NCI-H187 (cell line): ENCODE data around the gene ENPP1.

Experiments used
- DNase-seq, 2 experiments: peaks; one replicate each; lab custom pipeline; 2025; lab: John Stamatoyannopoulos, UW

Gene ENPP1

DNA sequence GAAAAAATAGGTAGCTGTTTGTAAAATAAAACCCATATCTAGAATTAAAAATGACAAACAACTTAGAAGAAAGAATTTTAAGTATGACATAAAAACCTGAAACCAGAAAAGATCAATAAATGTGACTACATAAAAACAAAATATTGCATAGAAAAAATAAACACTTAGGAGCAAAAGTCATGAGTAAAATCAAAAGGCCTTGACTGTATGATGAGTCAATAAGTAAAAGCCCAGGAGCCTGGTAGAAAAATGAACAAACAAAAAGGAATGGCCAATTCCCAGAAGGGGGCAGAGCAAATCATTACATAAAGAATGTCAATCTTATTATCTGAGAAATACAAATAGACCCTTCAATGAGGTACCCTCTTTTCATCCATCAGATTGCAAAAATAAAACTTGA, 20.7 kb upstream of the ENPP1 start:
- no peak for DNase-seq

- no peak for DNase-seq
Observed at GRCh38 chr6:131787766-131788712, 19.8 kb upstream of the ENPP1 start.

GRCh38 chr6:131789219-131789618, 18.6 kb upstream of the ENPP1 start:
- DNase-seq, result no peak

DNA sequence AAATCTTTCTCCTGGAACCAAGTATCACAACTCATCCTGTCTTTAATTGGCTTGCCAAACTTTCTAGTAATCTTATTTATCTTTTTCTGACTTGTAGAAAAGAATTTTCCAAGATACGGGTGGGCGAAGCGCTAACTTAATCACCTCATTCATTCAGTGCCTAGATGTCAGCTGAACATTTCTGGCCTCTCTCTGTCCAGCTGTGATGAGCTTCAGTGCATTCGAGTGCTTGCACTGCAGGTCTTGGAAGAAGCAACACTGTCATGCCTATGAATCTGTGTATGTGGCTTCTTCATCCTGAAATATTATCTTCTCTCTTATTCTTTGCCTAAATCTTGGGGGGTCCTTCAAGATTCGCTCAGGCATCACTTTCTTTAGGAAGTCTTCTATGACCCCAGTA, 16.3 kb upstream of the ENPP1 start:
- no peak for DNase-seq

DNA sequence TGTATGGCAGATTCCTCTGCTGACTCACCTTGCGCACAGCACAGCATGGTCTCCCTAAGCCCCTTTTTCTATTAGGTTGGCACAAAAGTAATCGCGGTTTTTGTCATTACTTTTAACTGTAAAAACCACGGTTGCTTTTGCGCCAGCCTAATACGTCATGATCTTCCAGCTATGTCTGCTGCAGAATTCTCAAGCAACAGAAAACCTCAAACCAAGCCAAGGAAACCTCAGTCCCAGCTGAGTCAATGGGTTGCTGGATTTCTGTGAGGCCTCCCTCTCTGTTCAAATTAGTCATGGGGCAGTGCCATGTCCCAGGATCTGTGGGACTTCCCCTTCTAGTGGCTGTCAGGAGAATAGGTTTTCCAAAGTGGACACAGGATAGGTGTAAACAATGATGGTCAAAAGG, 15.7 kb upstream of the ENPP1 start:
- DNase-seq, result no peak

DNA sequence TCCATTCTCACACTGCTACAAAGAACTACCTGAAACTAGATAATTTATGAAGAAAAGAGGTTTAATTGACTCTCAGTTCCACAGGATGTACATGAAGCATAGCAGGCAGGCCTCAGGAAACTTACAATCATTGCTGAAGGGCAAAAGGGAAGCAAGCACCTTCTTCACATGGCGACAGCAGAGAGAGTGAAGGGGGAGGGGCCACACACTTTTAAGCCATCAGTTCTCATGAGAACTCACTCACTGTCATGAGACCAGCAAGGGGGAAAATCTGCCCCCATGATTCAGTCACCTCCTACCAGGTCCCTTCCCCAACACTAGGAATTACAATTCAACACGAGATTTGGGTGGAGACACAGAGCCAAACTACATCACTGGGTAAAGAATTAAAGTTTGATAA, 12.5 kb upstream of the ENPP1 start:
- DNase-seq, result no peak

GRCh38 chr6:131802347-131802746, 5.5 kb upstream of the ENPP1 start:
- DNase-seq, result no peak

GRCh38 chr6:131803007-131803769, 4.6 kb upstream of the ENPP1 start:
- no peak for DNase-seq

DNA sequence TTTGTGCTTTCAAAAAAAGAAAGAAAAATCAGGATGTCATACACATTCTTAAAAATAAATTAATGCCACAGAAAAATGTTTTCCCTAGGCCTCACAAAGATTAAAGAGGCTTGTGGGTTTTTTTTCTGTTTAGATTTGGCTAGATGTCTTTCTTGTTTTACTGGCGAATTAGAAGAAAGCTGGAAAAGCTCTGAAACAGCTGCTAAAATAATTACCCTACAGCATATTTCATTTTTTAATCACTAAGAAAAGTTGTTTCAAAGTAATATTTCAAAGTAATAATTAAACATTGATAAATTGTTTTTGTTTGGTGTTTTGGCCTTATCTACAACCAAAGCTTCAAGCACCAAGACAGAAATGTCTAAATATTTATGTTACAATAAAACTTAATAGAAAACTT, 3.7 kb upstream of the ENPP1 start:
- DNase-seq, result no peak

DNA sequence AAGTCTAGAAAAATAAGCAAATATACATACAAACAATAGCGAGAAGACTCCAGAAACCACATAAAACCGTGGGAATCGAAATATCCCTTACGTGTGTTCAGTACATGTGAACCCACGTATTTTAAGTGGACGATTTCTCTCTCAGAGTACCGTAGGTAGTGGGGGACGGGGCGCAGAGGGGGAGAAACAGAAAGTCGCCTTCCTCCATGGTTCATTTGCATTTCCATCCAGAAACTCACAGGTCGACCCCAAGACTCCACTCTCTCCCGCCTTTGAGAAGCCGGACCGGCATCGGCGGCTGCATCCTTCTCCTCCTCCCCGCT, 538 bp upstream of the ENPP1 start:
- no peak for DNase-seq

- no peak for DNase-seq
Observed at GRCh38 chr6:131808460-131809269, 845 bp downstream of the ENPP1 start.

- no peak for DNase-seq
Observed at GRCh38 chr6:131811500-131811899, 3.7 kb downstream of the ENPP1 start.

DNA sequence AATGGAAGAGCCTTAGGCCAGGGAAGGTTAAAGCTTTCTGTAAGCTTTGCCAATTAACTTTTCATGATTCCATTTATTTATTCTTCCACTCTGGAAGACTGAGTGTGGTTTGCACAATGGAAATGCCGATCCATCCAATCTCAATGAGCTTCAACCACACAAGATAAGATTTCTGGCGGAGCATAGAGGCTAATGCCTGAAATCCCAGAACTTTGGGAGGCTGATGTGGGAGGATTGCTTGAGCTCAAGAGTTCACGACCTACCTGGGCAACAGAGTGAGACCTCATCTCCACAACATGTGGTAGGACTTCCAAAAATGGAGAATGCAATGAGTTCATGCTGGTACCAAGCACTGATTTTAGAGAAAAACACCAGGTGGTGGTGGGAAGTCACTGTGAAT, 6.2 kb downstream of the ENPP1 start:
- DNase-seq, result no peak

DNA sequence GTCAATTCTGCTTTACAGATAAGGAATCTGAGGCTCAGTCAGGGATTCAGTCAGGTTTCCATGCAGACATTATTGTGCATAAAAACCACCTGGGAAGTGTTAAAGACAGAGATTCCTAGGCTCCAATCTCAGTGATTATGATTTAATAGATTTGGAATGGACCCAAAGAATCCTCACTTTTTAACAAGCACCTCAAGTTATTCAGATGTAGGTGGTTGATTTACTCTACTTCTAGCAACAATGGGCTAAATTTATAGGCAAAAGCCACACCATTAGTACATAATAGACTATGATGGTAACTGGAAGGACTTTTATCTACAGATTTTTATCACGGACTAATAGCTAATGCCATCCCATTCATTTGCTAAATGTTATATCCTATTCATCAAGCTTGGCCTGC, 9.0 kb downstream of the ENPP1 start:
- DNase-seq, result no peak

GRCh38 chr6:131819572-131820124, 11.8 kb downstream of the ENPP1 start:
- DNase-seq, result no peak

DNA sequence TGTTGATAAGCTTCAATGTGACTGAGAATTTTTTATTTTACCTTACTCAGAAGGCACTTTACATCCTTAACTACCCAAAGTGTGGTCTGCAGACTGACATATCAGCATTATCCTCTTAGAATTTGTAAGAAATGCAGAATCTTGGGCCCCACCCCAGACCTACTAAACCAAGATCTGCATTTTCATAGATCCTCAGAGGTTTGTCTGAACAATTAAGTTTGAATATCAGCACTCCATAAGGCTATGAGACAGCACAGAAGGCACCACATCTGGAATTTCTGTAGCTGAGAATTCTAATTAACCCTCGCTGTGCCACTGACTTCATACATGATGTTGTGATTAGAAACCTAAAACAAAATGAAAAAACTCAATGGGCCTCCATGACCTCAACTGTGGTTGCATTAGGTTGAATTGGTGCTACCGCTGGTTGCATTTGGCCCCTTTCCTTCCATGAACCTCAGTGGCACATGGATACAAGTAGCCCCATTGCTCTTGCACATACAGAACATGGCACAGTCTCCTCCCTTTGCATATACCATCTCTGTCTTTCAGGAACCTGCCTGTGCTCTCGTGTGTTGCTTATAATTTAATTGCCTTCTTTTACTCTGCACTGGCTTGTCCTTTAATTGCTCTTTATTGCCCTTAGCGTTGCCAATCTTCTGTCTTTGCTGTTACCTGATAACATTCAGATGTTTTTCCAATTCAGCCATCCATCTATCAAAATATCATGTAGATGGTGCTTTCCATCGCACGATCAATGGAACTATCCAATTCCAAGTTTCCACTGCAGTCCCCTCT, 13.4 kb downstream of the ENPP1 start:
- DNase-seq, result no peak

DNA sequence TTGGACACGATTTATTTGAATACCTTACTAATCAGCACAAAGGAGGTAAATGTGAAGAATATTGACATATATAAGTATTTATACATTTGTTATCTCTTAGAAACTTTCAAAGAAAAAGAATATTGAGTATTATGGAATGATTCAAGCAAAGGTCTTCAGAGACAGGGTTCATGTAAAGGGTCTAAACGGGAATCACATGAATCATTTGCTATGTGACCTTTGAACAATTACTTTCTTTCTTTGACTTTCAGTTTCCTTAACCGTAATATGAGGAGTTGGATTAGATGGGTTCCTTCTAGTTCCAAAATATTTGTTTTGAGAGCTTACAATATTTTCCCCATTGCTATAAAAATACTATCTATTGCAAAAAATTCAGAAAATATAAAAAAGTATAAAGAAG, 14.3 kb downstream of the ENPP1 start:
- no peak for DNase-seq

DNA sequence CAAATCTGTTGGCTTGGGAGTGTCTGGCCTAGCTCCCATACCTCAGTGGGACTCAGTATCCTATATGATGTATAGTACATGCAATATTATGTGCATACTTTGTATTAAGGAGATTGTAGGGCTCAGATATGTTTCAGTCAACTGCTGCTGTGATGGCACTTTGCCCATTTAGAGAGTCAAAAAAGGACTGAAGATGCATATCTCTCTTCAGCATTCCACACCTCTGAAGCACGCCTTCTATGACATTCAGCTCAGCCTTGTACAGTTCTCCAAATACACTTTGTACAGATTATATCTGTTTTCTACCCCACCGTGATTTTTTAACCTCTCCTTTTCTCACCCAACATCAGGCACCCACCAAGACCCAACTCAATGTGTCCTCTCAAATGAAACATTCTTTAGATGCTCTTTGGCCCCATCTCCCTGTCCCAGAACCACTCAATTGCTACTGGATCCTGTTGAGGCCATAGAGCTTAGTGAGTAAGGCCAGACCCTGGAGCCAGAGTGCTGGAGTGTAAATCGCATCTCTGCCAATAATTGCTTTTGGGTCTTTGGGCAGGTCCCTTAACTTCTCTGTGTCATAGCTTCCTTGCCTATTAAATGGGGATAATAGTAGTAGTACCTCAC, 15.6 kb downstream of the ENPP1 start:
- DNase-seq, result no peak

- no peak for DNase-seq
Observed at GRCh38 chr6:131825946-131826345, 18.1 kb downstream of the ENPP1 start.

GRCh38 chr6:131828080-131828479, 20.3 kb downstream of the ENPP1 start:
- no peak for DNase-seq

- no peak for DNase-seq
Observed at GRCh38 chr6:131828951-131829350, 21.1 kb downstream of the ENPP1 start.
